Esophagus muscularis mucosa (tissue), 4 donors: ENCODE results near the gene ARHGEF6. TPM values are rescaled to one million over a fixed set of nuclear protein-coding genes. Genes with fewer than 3 reads are reported as not detected.

ENCODE experiments used
- DNase-seq: peaks from one replicate; pipeline ENCODE4 v3.0.0-alpha.2; 2017; ENCODE audit errors: extremely low spot score
- H3K27ac ChIP-seq, 4 donors: fragments of 200-600 bp; sonication (generic); replicated peaks in 1 of 4; 1 replicate in 3 of 4; 2 replicates in 1 of 4; pipeline ENCODE4 v1.5.1; 2016 to 2019; ENCODE audit warnings: mild to moderate bottlenecking in 1 of 4
- H3K27me3 ChIP-seq, 4 donors: fragments of 200-600 bp; sonication (generic); one replicate each; pipeline versions ENCODE4 v1.5.1 to v1.6.0; 2016 to 2019
- H3K36me3 ChIP-seq, 4 donors: fragments of 200-600 bp; sonication (generic); one replicate each; pipeline ENCODE4 v1.5.1; 2016 to 2019
- H3K4me1 ChIP-seq, 4 donors: fragments of 200-600 bp; sonication (generic); one replicate each; pipeline ENCODE4 v1.5.1; 2016 to 2019
- H3K4me3 ChIP-seq, 4 donors: fragments of 200-600 bp; sonication (generic); 1 replicate in 2 of 4; 2 replicates in 2 of 4; pipeline ENCODE4 v1.5.1; 2016 to 2019; ENCODE audit warnings: mild to moderate bottlenecking in 4 of 4, moderate library complexity in 1 of 4
- H3K9me3 ChIP-seq, 4 donors: fragments of 200-600 bp; sonication (generic); 1 replicate in 3 of 4; 2 replicates in 1 of 4; pipeline ENCODE4 v1.5.1; 2016 to 2019
- CTCF ChIP-seq, 3 experiments: fragments of 200-600 bp in 2 of 3; fragments of 450-650 bp in 1 of 3; sonication (generic) in 2 of 3; IDR thresholded peaks; one replicate each; pipeline ENCODE4 v1.5.1; 2017 to 2019; ENCODE audit warnings: antibody characterized with exemption in 3 of 3, mild to moderate bottlenecking in 2 of 3, moderate library complexity in 1 of 3
- EP300 ChIP-seq: sonication (generic); formaldehyde crosslinking; IDR thresholded peaks from one replicate; pipeline ENCODE4 v1.6.1; 2017; ENCODE audit warnings: antibody characterized with exemption
- POLR2A ChIP-seq: fragments of 450-650 bp; IDR thresholded peaks from one replicate; pipeline ENCODE4 v1.6.1; 2017; ENCODE audit warnings: antibody characterized with exemption, moderate library complexity, mild to moderate bottlenecking, low read depth
- POLR2AphosphoS5 ChIP-seq, 2 donors: sonication (generic); formaldehyde crosslinking; IDR thresholded peaks; one replicate each; pipeline ENCODE4 v1.6.1; 2017; ENCODE audit warnings: antibody characterized with exemption in 2 of 2
- WGBS: methylation state at CpG from one replicate; pipeline ENCODE4 v1.1.5; 2018; 5-methylcytosine and 5-hydroxymethylcytosine counted together
- intact Hi-C: fragments of 100-400 bp; cut with DNase I; formaldehyde crosslinking; loops from one replicate; pipeline ENCODE4 v1.15.1; 2023
- total RNA-seq, 4 donors: library from RNA; depleted of rRNA; stranded (reverse); fragments of >200 nt; gene quantifications; one replicate each; pipeline versions ENCODE4 v1.1.0 to v1.2.1, GENCODE V29; 2016

Gene ARHGEF6
- total RNA-seq, 4 donors from 2014 or later = 13.4 to 16.4 (median 15.0) TPM

GRCh38 chrX:136650811-136651210, 129.9 kb downstream of the ARHGEF6 start:
- intact Hi-C loops = no loop called here
- Histone ChIP-seq H3K9me3 (no peaks in the 10 kb centered on the region), H3K27ac (no peak overlapping the region), H3K4me1 (no peaks in the 10 kb centered on the region), H3K36me3 (no peaks in the 10 kb centered on the region), H3K27me3 (no peaks in the 10 kb centered on the region), H3K4me3 (no peak overlapping the region)
- no peak for TF ChIP-seq POLR2A
- TF ChIP-seq CTCF (IDR thresholded peaks at IDR 0.05) = no peak
- TF ChIP-seq EP300 = no peak
- TF ChIP-seq POLR2AphosphoS5 (IDR thresholded peaks at IDR 0.05) = no peak
- 91% methylated on average over 3 of the region's 3 CpGs for WGBS
- no peak for DNase-seq

GRCh38 chrX:136647677-136648360, 132.9 kb downstream of the ARHGEF6 start, which contains the start of gene CD40LG:
Gene CD40LG, plus strand, starts transcription at chrX:136648158. Its CDS starts 91 bp downstream, at chrX:136648249.
- H3K36me3 ChIP-seq = no peaks in the 10 kb centered on the region

GRCh38 chrX:136646602-136647239, 134.0 kb downstream of the ARHGEF6 start:
- Histone ChIP-seq H3K4me1 (no peaks in the 10 kb centered on the region), H3K27me3 (no peaks in the 10 kb centered on the region), H3K9me3 (no peaks in the 10 kb centered on the region), H3K4me3 (no peak overlapping the region), H3K36me3 (no peaks in the 10 kb centered on the region), H3K27ac (no peak overlapping the region)
- DNase-seq = no peak
- no peak for TF ChIP-seq EP300
- intact Hi-C loops = no loop called here
- WGBS = 61% methylated on average over 5 of the region's 5 CpGs

More at GRCh38 chrX:136647677-136648360, 132.9 kb downstream of the ARHGEF6 start, which contains the start of gene CD40LG:
- Histone ChIP-seq H3K27me3 (no peaks in the 10 kb centered on the region), H3K4me1 (no peaks in the 10 kb centered on the region), H3K4me3 (no peak within 1 kb of the TSS), H3K27ac (no peak within 1 kb of the TSS), H3K9me3 (no peaks in the 10 kb centered on the region)
- TF ChIP-seq CTCF (IDR thresholded peaks at IDR 0.05) (no peak), EP300 (no peak), POLR2A (no peak), POLR2AphosphoS5 (IDR thresholded peaks at IDR 0.05) (no peak)
- 81% methylated on average over 10 of the region's 10 CpGs for WGBS
- intact Hi-C loops = no loop called here
- no peak for DNase-seq

- no peak for DNase-seq
- no peaks in the 10 kb centered on the region for H3K9me3 ChIP-seq
- no peak for TF ChIP-seq POLR2AphosphoS5 (IDR thresholded peaks at IDR 0.05)
- no peak for TF ChIP-seq POLR2A
- TF ChIP-seq CTCF (IDR thresholded peaks at IDR 0.05) = no peak
- TF ChIP-seq EP300 = no peak
- intact Hi-C loops = no loop called here
- H3K27me3 ChIP-seq = no peaks in the 10 kb centered on the region
- no peak overlapping the region for H3K27ac ChIP-seq
- H3K36me3 ChIP-seq = no peaks in the 10 kb centered on the region
- 69% methylated on average over 1 of the region's 1 CpG for WGBS
- no peak overlapping the region for H3K4me3 ChIP-seq
- H3K4me1 ChIP-seq = no peaks in the 10 kb centered on the region
Observed at GRCh38 chrX:136643243-136643642, 137.5 kb downstream of the ARHGEF6 start.

GRCh38 chrX:136639506-136640176, 141.1 kb downstream of the ARHGEF6 start:
- no peak overlapping the region for H3K27ac ChIP-seq
- intact Hi-C loops = no loop called here
- DNase-seq = no peak
- no peak overlapping the region for H3K4me3 ChIP-seq
- H3K9me3 ChIP-seq = no peaks in the 10 kb centered on the region
- no peaks in the 10 kb centered on the region for H3K27me3 ChIP-seq
- WGBS = 72% methylated on average over 8 of the region's 8 CpGs
- H3K36me3 ChIP-seq = no peaks in the 10 kb centered on the region
- H3K4me1 ChIP-seq = no peaks in the 10 kb centered on the region
- TF ChIP-seq EP300 (no peak), POLR2AphosphoS5 (IDR thresholded peaks at IDR 0.05) (no peak), POLR2A (no peak), CTCF (IDR thresholded peaks at IDR 0.05) (no peak)
